Measurements from ENCODE around the gene NPEPPS. TPM values are rescaled to one million over a fixed set of nuclear protein-coding genes. Genes with fewer than 3 reads are reported as not detected.
"Not testable (repeated sequence)": the region's sequence is repeated elsewhere in the genome, so short reads cannot be mapped to it uniquely, and the experiment has no call there.

Gene NPEPPS
- 152 TPM for total RNA-seq

GRCh38 chr17:47530557-47531232 is at the start of gene NPEPPS:
TSS of gene NPEPPS (plus strand) at chr17:47531108. CDS start at chr17:47531301, 193 bp downstream.
- DNase-seq (ENCODE audit: low spot score) = peak; percentile 93

GRCh38 chr17:47491841-47492212 is 39.1 kb upstream of the NPEPPS start:
- not testable (repeated sequence) for DNase-seq (ENCODE audit: low spot score)

- not testable (repeated sequence) for DNase-seq (ENCODE audit: low spot score)
Measured at GRCh38 chr17:47499074-47499473, 31.8 kb upstream of the NPEPPS start.

GRCh38 chr17:47499494-47499893 is 31.4 kb upstream of the NPEPPS start:
- DNase-seq (ENCODE audit: low spot score) = not testable (repeated sequence)

GRCh38 chr17:47500620-47501019 is 30.3 kb upstream of the NPEPPS start:
- not testable (repeated sequence) for DNase-seq (ENCODE audit: low spot score)

GRCh38 chr17:47502122-47502731 is 28.7 kb upstream of the NPEPPS start:
- not testable (repeated sequence) for DNase-seq (ENCODE audit: low spot score)

GRCh38 chr17:47502776-47503455 is 28.0 kb upstream of the NPEPPS start:
- DNase-seq (ENCODE audit: low spot score) = not testable (repeated sequence)

GRCh38 chr17:47511701-47512146 is 19.2 kb upstream of the NPEPPS start:
- DNase-seq (ENCODE audit: low spot score) = not testable (repeated sequence)

GRCh38 chr17:47513301-47513700 is 17.6 kb upstream of the NPEPPS start:
- DNase-seq (ENCODE audit: low spot score) = not testable (repeated sequence)

GRCh38 chr17:47518880-47519279 is 12.0 kb upstream of the NPEPPS start:
- DNase-seq (ENCODE audit: low spot score) = not testable (repeated sequence)

GRCh38 chr17:47519365-47519764 is 11.5 kb upstream of the NPEPPS start:
- not testable (repeated sequence) for DNase-seq (ENCODE audit: low spot score)

- DNase-seq (ENCODE audit: low spot score) = not testable (repeated sequence)
Measured at GRCh38 chr17:47520279-47520678, 10.6 kb upstream of the NPEPPS start.

GRCh38 chr17:47521434-47521833 is 9.5 kb upstream of the NPEPPS start:
- DNase-seq (ENCODE audit: low spot score) = not testable (repeated sequence)

GRCh38 chr17:47522341-47522740 is 8.6 kb upstream of the NPEPPS start:
- not testable (repeated sequence) for DNase-seq (ENCODE audit: low spot score)

GRCh38 chr17:47531233-47531820 is 419 bp downstream of the NPEPPS start:
- not testable (repeated sequence) for DNase-seq (ENCODE audit: low spot score)

GRCh38 chr17:47539085-47539484 is 8.2 kb downstream of the NPEPPS start:
- not testable (repeated sequence) for DNase-seq (ENCODE audit: low spot score)

- not testable (repeated sequence) for DNase-seq (ENCODE audit: low spot score)
Measured at GRCh38 chr17:47541676-47542075, 10.8 kb downstream of the NPEPPS start.

GRCh38 chr17:47544327-47544726 is 13.4 kb downstream of the NPEPPS start:
- DNase-seq (ENCODE audit: low spot score) = not testable (repeated sequence)

- DNase-seq (ENCODE audit: low spot score) = not testable (repeated sequence)
Measured at GRCh38 chr17:47554733-47555132, 23.8 kb downstream of the NPEPPS start.

- DNase-seq (ENCODE audit: low spot score) = not testable (repeated sequence)
Measured at GRCh38 chr17:47556108-47556507, 25.2 kb downstream of the NPEPPS start.

GRCh38 chr17:47560517-47561043 is 29.7 kb downstream of the NPEPPS start:
- DNase-seq (ENCODE audit: low spot score) = not testable (repeated sequence)

Data from ureter (tissue), 1 donor.